ENCODE data around the gene GALNT14.

GALNT14 gene

DNA sequence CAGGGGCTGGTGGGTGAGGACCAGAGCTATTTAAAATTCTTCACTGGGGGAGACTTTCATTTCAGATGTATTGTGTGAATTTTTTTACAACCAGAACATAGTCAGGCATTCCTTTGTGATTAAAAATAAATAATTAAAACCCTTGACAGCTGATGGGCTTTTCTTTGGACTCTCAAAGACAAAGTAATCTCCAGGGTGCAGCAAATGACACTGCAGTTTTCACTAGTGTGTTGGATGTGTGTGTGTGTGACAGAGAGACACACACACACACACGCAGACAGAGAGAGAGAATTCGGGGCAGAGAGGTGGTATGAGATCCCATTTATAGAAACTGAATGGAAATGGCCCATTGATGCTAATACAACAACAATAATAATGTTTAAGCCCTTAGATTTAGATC, 10.3 kb upstream of the GALNT14 start:
- ChIA-PET POLR2A (ENCODE audit: low non-redundant PET) (no interaction called here), CTCF (interaction anchor here (0.6 kb wide), 1 partner anchor 183 kb away, joined by 3 read pairs; no protein-coding TSS in a partner anchor)
- TF ChIP-seq, protein P1, sequence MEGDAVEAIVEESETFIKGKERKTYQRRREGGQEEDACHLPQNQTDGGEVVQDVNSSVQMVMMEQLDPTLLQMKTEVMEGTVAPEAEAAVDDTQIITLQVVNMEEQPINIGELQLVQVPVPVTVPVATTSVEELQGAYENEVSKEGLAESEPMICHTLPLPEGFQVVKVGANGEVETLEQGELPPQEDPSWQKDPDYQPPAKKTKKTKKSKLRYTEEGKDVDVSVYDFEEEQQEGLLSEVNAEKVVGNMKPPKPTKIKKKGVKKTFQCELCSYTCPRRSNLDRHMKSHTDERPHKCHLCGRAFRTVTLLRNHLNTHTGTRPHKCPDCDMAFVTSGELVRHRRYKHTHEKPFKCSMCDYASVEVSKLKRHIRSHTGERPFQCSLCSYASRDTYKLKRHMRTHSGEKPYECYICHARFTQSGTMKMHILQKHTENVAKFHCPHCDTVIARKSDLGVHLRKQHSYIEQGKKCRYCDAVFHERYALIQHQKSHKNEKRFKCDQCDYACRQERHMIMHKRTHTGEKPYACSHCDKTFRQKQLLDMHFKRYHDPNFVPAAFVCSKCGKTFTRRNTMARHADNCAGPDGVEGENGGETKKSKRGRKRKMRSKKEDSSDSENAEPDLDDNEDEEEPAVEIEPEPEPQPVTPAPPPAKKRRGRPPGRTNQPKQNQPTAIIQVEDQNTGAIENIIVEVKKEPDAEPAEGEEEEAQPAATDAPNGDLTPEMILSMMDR (conservative IDR thresholded peaks at IDR 0.05; ENCODE audit: low read depth) = no peak
- no peak for DNase-seq (ENCODE audit: low spot score)
- no peak overlapping the region for H3K27ac ChIP-seq

DNA sequence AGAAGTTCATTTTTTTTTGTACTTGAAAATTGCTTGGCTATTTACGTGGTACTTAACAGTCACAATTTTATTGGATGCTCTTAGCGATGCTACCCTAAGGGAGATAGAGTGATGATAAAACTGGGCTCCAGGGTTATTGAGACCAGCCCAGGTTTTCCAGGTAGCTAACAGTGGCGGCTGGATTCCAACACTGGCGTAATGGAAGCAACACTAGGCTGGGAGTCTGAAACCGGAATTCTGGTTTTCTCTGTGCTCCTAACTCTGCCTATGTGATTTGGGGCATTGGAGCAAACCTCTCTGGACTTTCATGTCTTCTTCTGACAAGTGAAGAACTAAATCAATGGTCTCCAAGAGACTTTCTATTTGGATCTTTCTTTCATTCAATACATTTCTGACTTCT, 9.4 kb upstream of the GALNT14 start:
- TF ChIP-seq, protein P1 (conservative IDR thresholded peaks at IDR 0.05; ENCODE audit: low read depth) = no peak

DNA sequence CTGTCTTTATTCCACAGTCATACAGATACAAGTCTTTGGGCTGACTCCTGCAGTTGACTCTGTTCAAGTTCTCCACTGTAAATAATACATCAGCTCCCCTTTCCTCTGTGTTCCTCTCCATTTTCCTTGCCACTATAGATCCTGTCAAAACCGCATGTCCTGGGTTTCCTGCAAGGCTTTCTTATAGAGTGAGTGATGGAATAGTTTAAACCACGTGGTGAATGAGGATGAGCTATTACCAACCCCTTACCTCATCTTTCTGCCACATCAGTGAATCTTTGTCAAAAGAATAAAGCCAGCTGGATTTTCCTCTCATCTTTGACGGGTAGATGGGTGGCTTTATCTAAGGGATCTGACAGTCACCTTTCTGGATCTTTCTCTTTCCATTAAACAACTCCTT, 3.9 kb upstream of the GALNT14 start:
- ChIA-PET CTCF (interaction anchor here (0.7 kb wide), 1 partner anchor 928 kb away, joined by 3 read pairs; no protein-coding TSS in a partner anchor), POLR2A (ENCODE audit: low non-redundant PET) (no interaction called here)
- H3K27ac ChIP-seq = no peak overlapping the region
- TF ChIP-seq, protein P1 (conservative IDR thresholded peaks at IDR 0.05; ENCODE audit: low read depth) = no peak
- DNase-seq (ENCODE audit: low spot score) = no peak

More for the DNA sequence above, 9.4 kb upstream of the GALNT14 start:
- POLR2A ChIA-PET (ENCODE audit: low non-redundant PET) = no interaction called here
- H3K27ac ChIP-seq = no peak overlapping the region
- CTCF ChIA-PET = no interaction called here
- no peak for DNase-seq (ENCODE audit: low spot score)

- no peak overlapping the region for H3K27ac ChIP-seq
- ChIA-PET CTCF (interaction anchor here (0.7 to 0.9 kb wide), 2 partner anchors 10 to 928 kb away, joined by 3 read pairs; no protein-coding TSS in a partner anchor), POLR2A (ENCODE audit: low non-redundant PET) (no interaction called here)
- TF ChIP-seq, protein P1 (conservative IDR thresholded peaks at IDR 0.05; ENCODE audit: low read depth) = no peak
- no peak for DNase-seq (ENCODE audit: low spot score)
These were observed 3.3 kb upstream of the GALNT14 start for GRCh38 chr2:31141443-31142085.

GRCh38 chr2:31140151-31140550, 1.9 kb upstream of the GALNT14 start:
- ChIA-PET POLR2A (ENCODE audit: low non-redundant PET) (no interaction called here), CTCF (no interaction called here)
- no peak for DNase-seq (ENCODE audit: low spot score)
- TF ChIP-seq, protein P1 (conservative IDR thresholded peaks at IDR 0.05; ENCODE audit: low read depth) = no peak
- no peak overlapping the region for H3K27ac ChIP-seq

GRCh38 chr2:31139671-31140070, 1.4 kb upstream of the GALNT14 start:
- H3K27ac ChIP-seq = no peak overlapping the region
- no peak for DNase-seq (ENCODE audit: low spot score)
- CTCF ChIA-PET = no interaction called here
- POLR2A ChIA-PET (ENCODE audit: low non-redundant PET) = no interaction called here
- TF ChIP-seq, protein P1 (conservative IDR thresholded peaks at IDR 0.05; ENCODE audit: low read depth) = no peak

Measured in RWPE1 (cell line).